ENCODE measurements around the gene LAMA3. TPM values are rescaled to one million over a fixed set of nuclear protein-coding genes. Genes with fewer than 3 reads are reported as not detected.

The LAMA3 gene
- total and polyA plus RNA-seq, 2 donors (not counting 3 experiments of a cell fraction or from before 2014, with no cell fraction given), result 2.6 to 12.3 TPM

GRCh38 chr18:23802817-23803216 lies 113.6 kb downstream of the LAMA3 start:
- Histone ChIP-seq H3K4me1 (ENCODE audit: control insufficient read depth, extremely low read depth, insufficient read depth, low read length) (no peaks in the 10 kb centered on the region), H4K20me1 (replicated peaks; ENCODE audit: control insufficient read depth, extremely low read depth, insufficient read depth, low read length) (no peaks in the 10 kb centered on the region), H3K27me3 (ENCODE audit: control insufficient read depth in 2 of 2, insufficient read depth in 2 of 2, low read length in 2 of 2) (no peaks in the 10 kb centered on the region), H3K4me3 (replicated peaks in 1 of 3; ENCODE audit: insufficient read depth in 1 of 3, low read depth in 1 of 3, low read length in 3 of 3) (no peak overlapping the region), H3K36me3 (ENCODE audit: control insufficient read depth in 2 of 2, extremely low read depth in 1 of 2, insufficient read depth in 2 of 2, low read length in 2 of 2) (no peaks in the 10 kb centered on the region), H3K9ac (replicated peaks; ENCODE audit: extremely low read depth, insufficient read depth, low read length) (no peak overlapping the region), H3K9me3 (replicated peaks; ENCODE audit: control insufficient read depth, insufficient read depth, low read length) (no peaks in the 10 kb centered on the region), H3K9me1 (replicated peaks; ENCODE audit: control insufficient read depth, extremely low read depth, insufficient read depth, low read length) (no peaks in the 10 kb centered on the region), H3K79me2 (ENCODE audit: control insufficient read depth, insufficient read depth, low read length) (no peaks in the 10 kb centered on the region), H2AFZ (ENCODE audit: low read depth, low read length) (no peak overlapping the region), H3K4me2 (ENCODE audit: insufficient read depth, low read length) (no peak overlapping the region), H3K27ac (ENCODE audit: insufficient read depth, low read depth, low read length) (no peak overlapping the region)
- no TSS peak for BruUV-seq (replicated peaks)
- no peak for TF ChIP-seq CTCF (IDR thresholded peaks at IDR 0.05; ENCODE audit: extremely low read depth in 1 of 2, insufficient read depth in 1 of 2, low read depth in 1 of 2, low read length in 2 of 2)
- TF ChIP-seq FOS (IDR thresholded peaks at IDR 0.05; ENCODE audit: borderline replicate concordance, insufficient read depth, low read length), result no peak
- DNase-seq (ENCODE audit: low read depth, low spot score) (no peak), FAIRE-seq (no peak)
- intact Hi-C loops (cut with micrococcal nuclease) (no loop called here), dilution Hi-C loops (cut with MboI; ENCODE audit: extremely low pct_ligation_motif_present, low sequenced_read_pairs) (no loop called here)
- CTCF ChIA-PET, result no interaction called here
- POLR2A ChIA-PET, result no interaction called here

GRCh38 chr18:23803755-23804154 lies 114.5 kb downstream of the LAMA3 start:
- ChIA-PET POLR2A (no interaction called here), CTCF (interaction anchor here (0.6 to 1.2 kb wide), 3 partner anchors 8 to 232 kb away, joined by 3 to 6 read pairs (median 3); no protein-coding TSS in a partner anchor)
- dilution Hi-C loops (cut with MboI; ENCODE audit: extremely low pct_ligation_motif_present, low sequenced_read_pairs), result no loop called here
- Histone ChIP-seq H3K9ac (replicated peaks; ENCODE audit: extremely low read depth, insufficient read depth, low read length) (no peak overlapping the region), H3K4me3 (replicated peaks in 1 of 3; ENCODE audit: insufficient read depth in 1 of 3, low read depth in 1 of 3, low read length in 3 of 3) (no peak overlapping the region), H3K36me3 (ENCODE audit: control insufficient read depth in 2 of 2, extremely low read depth in 1 of 2, insufficient read depth in 2 of 2, low read length in 2 of 2) (no peaks in the 10 kb centered on the region), H3K9me1 (replicated peaks; ENCODE audit: control insufficient read depth, extremely low read depth, insufficient read depth, low read length) (no peaks in the 10 kb centered on the region), H3K4me2 (ENCODE audit: insufficient read depth, low read length) (no peak overlapping the region), H4K20me1 (replicated peaks; ENCODE audit: control insufficient read depth, extremely low read depth, insufficient read depth, low read length) (no peaks in the 10 kb centered on the region), H2AFZ (ENCODE audit: low read depth, low read length) (no peak overlapping the region), H3K9me3 (replicated peaks; ENCODE audit: control insufficient read depth, insufficient read depth, low read length) (no peaks in the 10 kb centered on the region), H3K27me3 (ENCODE audit: control insufficient read depth in 2 of 2, insufficient read depth in 2 of 2, low read length in 2 of 2) (no peaks in the 10 kb centered on the region), H3K27ac (ENCODE audit: insufficient read depth, low read depth, low read length) (no peak overlapping the region), H3K79me2 (ENCODE audit: control insufficient read depth, insufficient read depth, low read length) (no peaks in the 10 kb centered on the region), H3K4me1 (ENCODE audit: control insufficient read depth, extremely low read depth, insufficient read depth, low read length) (no peaks in the 10 kb centered on the region)
- TF ChIP-seq FOS (IDR thresholded peaks at IDR 0.05; ENCODE audit: borderline replicate concordance, insufficient read depth, low read length), result no peak
- no peak for TF ChIP-seq MYC (IDR thresholded peaks at IDR 0.05; ENCODE audit: low read depth, low read length)
- TF ChIP-seq CTCF (IDR thresholded peaks at IDR 0.05; ENCODE audit: extremely low read depth in 1 of 2, insufficient read depth in 1 of 2, low read depth in 1 of 2, low read length in 2 of 2), result no peak
- TF ChIP-seq MAX (IDR thresholded peaks at IDR 0.05; ENCODE audit: insufficient read depth, insufficient read length), result no peak
- TF ChIP-seq POLR2A (IDR thresholded peaks at IDR 0.05; ENCODE audit: low read depth, low read length), result no peak
- no peak for TF ChIP-seq POLR2AphosphoS5 (IDR thresholded peaks at IDR 0.05; ENCODE audit: insufficient read depth, low read depth, low read length)
- no peak for TF ChIP-seq GATA2 (IDR thresholded peaks at IDR 0.05; ENCODE audit: insufficient read depth, insufficient read length, low read depth, low read length)
- no peak for TF ChIP-seq EZH2 (IDR thresholded peaks at IDR 0.05; ENCODE audit: borderline replicate concordance, low read depth, low read length, severe bottlenecking)
- no peak for TF ChIP-seq JUN (IDR thresholded peaks at IDR 0.05; ENCODE audit: borderline replicate concordance, insufficient read depth, insufficient read length, low read depth)
- DNase-seq (ENCODE audit: low read depth, low spot score) (no peak), FAIRE-seq (no peak)
- intact Hi-C loops (cut with micrococcal nuclease), result no loop called here
- no TSS peak for BruUV-seq (replicated peaks)

All from endothelial cell of umbilical vein (primary cell).